Transverse colon (tissue), 4 donors: ENCODE data around the gene MYH10. TPM values are rescaled to one million over a fixed set of nuclear protein-coding genes. Genes with fewer than 3 reads are reported as not detected.

Experiments used
- DNase-seq: peaks from one replicate; pipeline ENCODE4 v3.0.0-alpha.2; 2019
- H3K27ac ChIP-seq, 4 donors: fragments of 200-600 bp; sonication (generic); 2 replicates each; pipeline ENCODE4 v1.5.1; 2016 to 2018; ENCODE audit warnings: inconsistent platforms in 4 of 4
- H3K27me3 ChIP-seq: fragments of 200-600 bp; sonication (generic); 2 replicates; pipeline ENCODE4 v1.5.1; 2017; ENCODE audit warnings: inconsistent platforms
- H3K36me3 ChIP-seq, 4 donors: fragments of 200-600 bp; sonication (generic); 2 replicates each; pipeline ENCODE4 v1.5.1; 2017 to 2019; ENCODE audit warnings: inconsistent platforms in 4 of 4
- H3K4me1 ChIP-seq, 4 donors: fragments of 200-600 bp; sonication (generic); 2 replicates each; pipeline ENCODE4 v1.5.1; 2017 to 2020; ENCODE audit warnings: inconsistent platforms in 4 of 4
- H3K4me3 ChIP-seq, 4 donors: fragments of 200-600 bp; sonication (generic); 1 replicate in 1 of 4; 2 replicates in 3 of 4; pipeline versions ENCODE4 v1.5.1 to v1.6.1; 2017 to 2019; ENCODE audit warnings: inconsistent platforms in 4 of 4
- H3K9me3 ChIP-seq, 2 donors: fragments of 200-600 bp; sonication (generic); 2 replicates each; pipeline ENCODE4 v1.5.1; 2017 to 2019; ENCODE audit warnings: inconsistent platforms in 2 of 2
- CTCF ChIP-seq, 5 experiments: fragments of 200-600 bp in 3 of 5; fragments of 450-650 bp in 2 of 5; sonication (generic) in 3 of 5; IDR thresholded peaks; 1 replicate in 2 of 5; 2 replicates in 3 of 5; pipeline ENCODE4 v1.5.1; 2016 to 2017; ENCODE audit warnings: antibody characterized with exemption in 5 of 5, inconsistent platforms in 3 of 5, mild to moderate bottlenecking in 2 of 5, moderate library complexity in 1 of 5
- EP300 ChIP-seq: sonication (generic); formaldehyde crosslinking; IDR thresholded peaks from one replicate; pipeline ENCODE4 v1.6.1; 2017; ENCODE audit warnings: antibody characterized with exemption, low read depth
- POLR2A ChIP-seq: fragments of 450-650 bp; IDR thresholded peaks from one replicate; pipeline ENCODE4 v1.6.1; 2016; ENCODE audit warnings: antibody characterized with exemption, mild to moderate bottlenecking, moderate library complexity
- POLR2AphosphoS5 ChIP-seq, 3 donors: sonication (generic); formaldehyde crosslinking; IDR thresholded peaks; one replicate each; pipeline ENCODE4 v1.6.1; 2016; ENCODE audit warnings: antibody characterized with exemption in 3 of 3
- WGBS, 2 donors: methylation state at CpG; one replicate each; pipeline ENCODE4 v1.1.5; 2018; ENCODE audit warnings: low coverage in 1 of 2; 5-methylcytosine and 5-hydroxymethylcytosine counted together
- in situ Hi-C, 4 donors: fragments of 200-750 bp; cut with MboI; loops; one replicate each; pipeline versions ENCODE4 v1.15.0 to v1.15.1; 2017; ENCODE audit warnings: low sequenced_read_pairs in 3 of 4, low pct_ligation_motif_present in 1 of 4, low pct_unique_long_range_greater_than_20kb in 1 of 4
- intact Hi-C: fragments of 100-400 bp; cut with DNase I; formaldehyde crosslinking; loops from one replicate; pipeline ENCODE4 v1.15.1; 2023; ENCODE audit warnings: low total_unique reads
- total RNA-seq, 4 donors: library from RNA; depleted of rRNA; stranded (reverse); fragments of >200 nt; gene quantifications; one replicate each; pipeline ENCODE4 v1.1.0, GENCODE V29; 2016

MYH10 gene
- total RNA-seq, 4 donors from 2014 or later, result 3.7 to 71.2 (median 8.3) TPM

DNA sequence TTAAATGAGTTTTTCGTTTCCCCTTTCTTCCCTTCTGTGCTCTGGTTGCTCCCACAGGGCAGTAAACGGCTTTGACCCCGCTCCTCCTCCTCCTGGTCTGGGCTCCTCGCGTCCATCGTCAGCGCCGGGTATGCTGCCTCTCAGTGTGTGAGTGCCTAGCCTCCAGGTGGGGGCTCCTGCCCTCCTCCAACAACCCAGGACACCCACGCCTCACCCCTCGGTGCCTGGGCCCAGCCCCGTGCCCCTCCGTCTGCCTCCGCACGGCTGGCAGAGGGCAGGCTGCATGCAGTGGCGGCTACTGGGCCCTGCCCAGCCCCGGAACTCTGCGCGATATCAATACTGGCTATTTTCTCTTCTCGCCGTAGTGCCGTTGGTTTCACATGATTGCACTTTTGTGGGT lies 163.7 kb downstream of the MYH10 start:
- H3K36me3 ChIP-seq, result peaks cover 0 to 26% (median 10%) of the 10 kb centered on the region in 4 donors

GRCh38 chr17:8466456-8466855 lies 164.1 kb downstream of the MYH10 start:
- no peaks in the 10 kb centered on the region for H3K27me3 ChIP-seq
- WGBS, 2 donors, result 75 to 82% methylated on average over 3 of the region's 3 CpGs
- no peak overlapping the region for H3K4me3 ChIP-seq
- H3K4me1 ChIP-seq, result peaks cover 0 to 11% (median 3%) of the 10 kb centered on the region in 4 donors
- in situ Hi-C loops, result no loop called here
- H3K27ac ChIP-seq, result no peak overlapping the region
- H3K9me3 ChIP-seq, result no peaks in the 10 kb centered on the region
- intact Hi-C loops, result no loop called here
- H3K36me3 ChIP-seq, result peaks cover 0 to 30% (median 11%) of the 10 kb centered on the region in 4 donors
- TF ChIP-seq EP300 (no peak), CTCF (IDR thresholded peaks at IDR 0.05) (no peak), POLR2A (no peak), POLR2AphosphoS5 (IDR thresholded peaks at IDR 0.05) (no peak)
- DNase-seq, result no peak

More for the DNA sequence above, 163.7 kb downstream of the MYH10 start:
- Histone ChIP-seq H3K27me3 (no peaks in the 10 kb centered on the region), H3K4me3 (no peak overlapping the region), H3K4me1 (peaks cover 0 to 11% (median 3%) of the 10 kb centered on the region in 4 donors), H3K27ac (no peak overlapping the region), H3K9me3 (no peaks in the 10 kb centered on the region)
- no peak for TF ChIP-seq EP300
- no peak for TF ChIP-seq CTCF (IDR thresholded peaks at IDR 0.05)
- TF ChIP-seq POLR2AphosphoS5 (IDR thresholded peaks at IDR 0.05), result no peak
- no peak for TF ChIP-seq POLR2A
- in situ Hi-C loops, result no loop called here
- no peak for DNase-seq
- WGBS, 2 donors, result 84 to 94% methylated on average over 2 to 21 of the region's 21 CpGs
- intact Hi-C loops, result no loop called here

- no peaks in the 10 kb centered on the region for H3K27me3 ChIP-seq
- H3K27ac ChIP-seq, result no peak overlapping the region
- TF ChIP-seq POLR2AphosphoS5 (IDR thresholded peaks at IDR 0.05) (no peak), CTCF (IDR thresholded peaks at IDR 0.05) (no peak), EP300 (no peak), POLR2A (no peak)
- in situ Hi-C loops (no loop called here), intact Hi-C loops (no loop called here)
- no peaks in the 10 kb centered on the region for H3K9me3 ChIP-seq
- no peak overlapping the region for H3K4me3 ChIP-seq
- H3K4me1 ChIP-seq, result peaks cover 0 to 11% (median 3%) of the 10 kb centered on the region in 4 donors
- peaks cover 0 to 37% (median 15%) of the 10 kb centered on the region in 4 donors for H3K36me3 ChIP-seq
- DNase-seq, result no peak
- 72 to 86% methylated on average over 6 to 12 of the region's 12 CpGs for WGBS, 2 donors
Observed at GRCh38 chr17:8465759-8466158, 164.8 kb downstream of the MYH10 start.

- no peaks in the 10 kb centered on the region for H3K27me3 ChIP-seq
- DNase-seq, result no peak
- H3K9me3 ChIP-seq, result no peaks in the 10 kb centered on the region
- in situ Hi-C loops, result no loop called here
- no peak overlapping the region for H3K27ac ChIP-seq
- H3K36me3 ChIP-seq, result peaks cover 0 to 41% (median 17%) of the 10 kb centered on the region in 4 donors
- peaks cover 0 to 10% (median 3%) of the 10 kb centered on the region in 4 donors for H3K4me1 ChIP-seq
- intact Hi-C loops, result no loop called here
- 74 to 93% methylated on average over 3 to 8 of the region's 8 CpGs for whole genome bisulfite sequencing, 2 donors
- TF ChIP-seq CTCF (IDR thresholded peaks at IDR 0.05), result no peak
- TF ChIP-seq EP300, result no peak
- TF ChIP-seq POLR2A, result no peak
- TF ChIP-seq POLR2AphosphoS5 (IDR thresholded peaks at IDR 0.05), result no peak
- H3K4me3 ChIP-seq, result no peak overlapping the region
Observed at GRCh38 chr17:8465356-8465755, 165.2 kb downstream of the MYH10 start.
